Memory B cell (primary cell): ENCODE measurements around the gene CDH13.

Source experiments
- ATAC-seq: fragments of 150-1000 bp; cut with Tn5 transposase; 2 replicates; pipeline ENCODE4 v1.10.0; 2021; ENCODE audit warnings: low read depth, mild to moderate bottlenecking, moderate library complexity
- DNase-seq, 2 donors: peaks; one replicate each; pipeline ENCODE4 v3.0.0; 2022; ENCODE audit warnings: low spot score in 2 of 2
- H3K27ac Mint-ChIP-seq: one replicate; pipeline ENCODE4 v1.8.0; 2022; ENCODE audit warnings: mild to moderate bottlenecking, moderate library complexity, mixed read lengths
- H3K27me3 Mint-ChIP-seq: one replicate; pipeline ENCODE4 v1.8.0; 2022; ENCODE audit warnings: mixed read lengths
- H3K36me3 Mint-ChIP-seq: one replicate; pipeline ENCODE4 v1.8.0; 2022; ENCODE audit warnings: mild to moderate bottlenecking, mixed read lengths
- H3K4me1 Mint-ChIP-seq: one replicate; pipeline ENCODE4 v1.8.0; 2022; ENCODE audit warnings: mixed read lengths
- H3K4me3 Mint-ChIP-seq: one replicate; pipeline ENCODE4 v1.8.0; 2022; ENCODE audit warnings: mild to moderate bottlenecking, moderate library complexity, mixed read lengths
- H3K9me3 Mint-ChIP-seq: one replicate; pipeline ENCODE4 v1.8.0; 2022; ENCODE audit warnings: mixed read lengths

The CDH13 gene

GRCh38 chr16:83577078-83577745 is 950.4 kb downstream of the CDH13 start:
- Mint-ChIP-seq H3K9me3 (peaks cover 3% of the 10 kb centered on the region), H3K36me3 (no peaks in the 10 kb centered on the region), H3K27me3 (peaks cover 11% of the 10 kb centered on the region), H3K4me3 (no peak overlapping the region), H3K4me1 (no peaks in the 10 kb centered on the region), H3K27ac (no peak overlapping the region)
- DNase-seq (no peak), ATAC-seq (no peak)

DNA sequence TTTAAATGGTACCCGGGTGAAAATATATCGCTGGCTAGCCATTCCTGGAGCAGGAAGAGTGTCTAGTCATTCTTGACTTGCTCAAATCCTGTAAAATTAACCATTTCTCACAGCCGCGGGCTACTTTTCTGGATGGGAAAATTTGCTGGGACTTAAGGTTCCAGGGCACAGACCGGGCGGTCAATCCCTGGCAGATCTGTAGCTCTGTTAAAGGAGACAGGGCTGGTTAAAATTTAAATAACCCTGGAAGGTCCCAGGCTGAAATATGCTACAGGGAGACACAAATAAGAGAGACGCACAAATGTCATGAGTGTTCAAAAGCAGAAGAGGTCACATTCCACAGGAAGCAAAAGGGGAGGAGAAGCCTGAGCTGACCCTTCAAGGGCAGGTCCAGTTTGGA is 951.4 kb downstream of the CDH13 start:
- no peak for ATAC-seq
- no peak overlapping the region for H3K4me3 Mint-ChIP-seq
- no peaks in the 10 kb centered on the region for H3K36me3 Mint-ChIP-seq
- no peaks in the 10 kb centered on the region for H3K4me1 Mint-ChIP-seq
- H3K9me3 Mint-ChIP-seq, result peaks cover 3% of the 10 kb centered on the region
- H3K27me3 Mint-ChIP-seq, result peaks cover 11% of the 10 kb centered on the region
- no peak overlapping the region for H3K27ac Mint-ChIP-seq
- DNase-seq, result no peak

GRCh38 chr16:83579027-83579426 is 952.3 kb downstream of the CDH13 start:
- Mint-ChIP-seq H3K36me3 (no peaks in the 10 kb centered on the region), H3K27ac (no peak overlapping the region), H3K27me3 (peaks cover 13% of the 10 kb centered on the region), H3K4me3 (no peak overlapping the region), H3K4me1 (no peaks in the 10 kb centered on the region), H3K9me3 (peaks cover 3% of the 10 kb centered on the region)
- no peak for DNase-seq
- ATAC-seq, result no peak

GRCh38 chr16:83579436-83579835 is 952.7 kb downstream of the CDH13 start:
- no peak overlapping the region for H3K4me3 Mint-ChIP-seq
- peaks cover 3% of the 10 kb centered on the region for H3K9me3 Mint-ChIP-seq
- peaks cover 13% of the 10 kb centered on the region for H3K27me3 Mint-ChIP-seq
- H3K36me3 Mint-ChIP-seq, result no peaks in the 10 kb centered on the region
- ATAC-seq, result no peak
- H3K4me1 Mint-ChIP-seq, result no peaks in the 10 kb centered on the region
- no peak overlapping the region for H3K27ac Mint-ChIP-seq
- no peak for DNase-seq

DNA sequence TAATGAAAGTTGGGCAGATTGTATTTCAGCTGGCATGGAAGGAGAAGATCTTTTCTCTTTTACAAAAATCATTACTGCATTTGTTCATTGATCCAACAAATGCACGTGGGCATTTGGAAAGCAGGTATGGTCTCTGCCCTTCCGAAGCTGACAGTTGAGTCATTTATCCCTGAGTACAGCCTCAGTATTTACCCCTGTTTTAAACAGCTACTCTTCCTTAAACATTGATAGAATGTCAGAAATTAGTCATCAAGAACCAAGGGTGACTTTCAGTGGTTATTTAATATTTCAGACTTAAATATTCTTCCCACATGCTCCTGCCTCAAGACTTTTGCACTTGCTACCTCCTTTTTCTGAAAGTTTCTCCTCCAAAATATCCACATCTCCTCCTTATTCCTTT is 954.3 kb downstream of the CDH13 start:
- DNase-seq (no peak), ATAC-seq (no peak)
- H3K9me3 Mint-ChIP-seq, result peaks cover under 1% of the 10 kb centered on the region
- no peak overlapping the region for H3K4me3 Mint-ChIP-seq
- no peak overlapping the region for H3K27ac Mint-ChIP-seq
- peaks cover 4% of the 10 kb centered on the region for H3K4me1 Mint-ChIP-seq
- H3K27me3 Mint-ChIP-seq, result peaks cover 18% of the 10 kb centered on the region
- H3K36me3 Mint-ChIP-seq, result no peaks in the 10 kb centered on the region

DNA sequence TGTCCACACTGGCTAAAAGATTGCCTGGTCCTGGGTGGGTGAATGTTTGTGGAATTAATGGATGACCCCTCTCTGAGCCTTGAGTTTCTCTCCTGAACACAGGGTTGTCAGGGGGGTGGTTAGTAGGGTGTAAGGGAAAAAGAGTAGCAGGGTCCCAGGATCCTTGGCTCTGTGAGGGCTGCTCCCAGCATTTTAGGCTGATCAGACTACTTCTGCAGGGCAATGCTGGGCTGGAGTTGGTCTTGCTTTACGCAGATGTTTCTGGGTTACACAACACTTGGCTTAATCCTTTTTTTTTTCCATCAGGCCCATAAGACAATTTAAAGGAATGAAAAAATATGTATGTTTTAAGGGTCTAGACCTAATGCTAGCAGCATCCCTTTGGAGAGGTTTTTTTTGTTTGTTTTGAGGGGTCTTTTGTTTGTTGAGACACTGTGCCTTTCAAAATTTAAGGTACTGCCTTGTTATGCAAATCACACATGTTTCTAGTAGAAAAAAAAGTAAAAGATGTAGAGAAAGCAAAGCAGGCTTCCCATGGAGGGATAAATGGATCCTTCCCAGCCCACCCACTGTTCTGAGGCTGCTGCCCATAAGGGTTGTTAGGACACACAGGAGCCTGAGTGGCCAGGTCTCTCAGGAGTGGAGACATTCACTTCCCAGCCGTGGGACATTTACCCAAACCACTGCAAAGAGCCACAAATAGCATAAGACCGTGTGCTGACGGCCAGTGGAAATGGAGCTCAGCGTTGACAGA is 955.4 kb downstream of the CDH13 start:
- peaks cover 18% of the 10 kb centered on the region for H3K27me3 Mint-ChIP-seq
- no peak overlapping the region for H3K27ac Mint-ChIP-seq
- H3K9me3 Mint-ChIP-seq, result no peaks in the 10 kb centered on the region
- H3K4me1 Mint-ChIP-seq, result peaks cover 4% of the 10 kb centered on the region
- DNase-seq (no peak), ATAC-seq (no peak)
- no peaks in the 10 kb centered on the region for H3K36me3 Mint-ChIP-seq
- H3K4me3 Mint-ChIP-seq, result no peak overlapping the region

DNA sequence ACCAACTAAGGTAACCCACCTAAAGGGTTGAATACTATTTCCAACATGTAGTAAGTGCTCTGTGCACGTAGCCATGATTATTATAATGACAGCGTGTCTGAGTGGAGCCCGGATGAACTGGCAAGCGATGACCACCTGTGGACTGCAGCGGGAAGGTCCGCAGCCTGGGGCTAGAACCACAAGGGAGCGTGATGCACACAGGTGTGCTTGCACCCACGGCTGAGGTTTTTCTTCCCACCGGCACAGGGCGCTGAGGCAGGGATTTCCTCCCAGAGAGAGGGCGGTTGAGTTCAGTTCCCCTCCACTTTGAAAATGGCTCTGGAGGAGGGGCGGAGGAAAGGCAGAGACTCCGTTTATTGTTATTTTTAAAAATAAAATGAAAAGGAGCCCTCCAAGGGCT is 959.3 kb downstream of the CDH13 start:
- ATAC-seq (no peak), DNase-seq (no peak)
- Mint-ChIP-seq H3K4me1 (peaks cover 4% of the 10 kb centered on the region), H3K27ac (no peak overlapping the region), H3K36me3 (no peaks in the 10 kb centered on the region), H3K4me3 (no peak overlapping the region), H3K27me3 (peaks cover 16% of the 10 kb centered on the region), H3K9me3 (peaks cover 2% of the 10 kb centered on the region)

GRCh38 chr16:83586461-83587200 is 959.9 kb downstream of the CDH13 start:
- H3K4me1 Mint-ChIP-seq, result peaks cover 4% of the 10 kb centered on the region
- no peaks in the 10 kb centered on the region for H3K36me3 Mint-ChIP-seq
- peaks cover 2% of the 10 kb centered on the region for H3K9me3 Mint-ChIP-seq
- H3K27me3 Mint-ChIP-seq, result peaks cover 16% of the 10 kb centered on the region
- no peak overlapping the region for H3K27ac Mint-ChIP-seq
- ATAC-seq (no peak), DNase-seq (no peak)
- no peak overlapping the region for H3K4me3 Mint-ChIP-seq

DNA sequence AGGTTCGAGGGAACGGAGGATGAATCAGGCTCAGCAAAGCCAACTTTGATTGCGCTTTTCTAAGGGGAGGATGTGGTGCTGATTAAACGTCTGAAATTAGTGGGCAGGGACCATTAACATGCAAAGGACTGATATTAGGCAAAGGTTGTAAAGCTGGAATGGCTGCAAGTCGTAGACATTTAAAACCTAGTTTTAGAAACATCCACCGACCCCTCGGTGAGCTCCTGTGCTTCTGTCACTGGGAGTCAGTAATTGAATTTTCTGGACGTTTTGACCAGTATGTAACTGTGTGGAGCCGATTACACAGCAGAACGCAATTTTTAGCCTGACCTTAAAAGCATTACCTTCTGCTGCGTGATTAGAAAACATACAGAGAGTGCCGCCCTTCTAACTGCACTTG is 960.4 kb downstream of the CDH13 start:
- H3K27me3 Mint-ChIP-seq, result peaks cover 17% of the 10 kb centered on the region
- H3K9me3 Mint-ChIP-seq, result peaks cover 2% of the 10 kb centered on the region
- no peaks in the 10 kb centered on the region for H3K36me3 Mint-ChIP-seq
- DNase-seq (no peak), ATAC-seq (no peak)
- peaks cover 4% of the 10 kb centered on the region for H3K4me1 Mint-ChIP-seq
- no peak overlapping the region for H3K4me3 Mint-ChIP-seq
- no peak overlapping the region for H3K27ac Mint-ChIP-seq

GRCh38 chr16:83588070-83588469 is 961.3 kb downstream of the CDH13 start:
- Mint-ChIP-seq H3K27ac (no peak overlapping the region), H3K4me3 (no peak overlapping the region), H3K27me3 (peaks cover 18% of the 10 kb centered on the region), H3K4me1 (peaks cover 4% of the 10 kb centered on the region), H3K9me3 (peaks cover 2% of the 10 kb centered on the region), H3K36me3 (no peaks in the 10 kb centered on the region)
- DNase-seq, result no peak
- ATAC-seq, result no peak

- ATAC-seq, result no peak
- no peak for DNase-seq
- Mint-ChIP-seq H3K27me3 (peaks cover 17% of the 10 kb centered on the region), H3K27ac (no peak overlapping the region), H3K9me3 (peaks cover 2% of the 10 kb centered on the region), H3K4me3 (no peak overlapping the region), H3K36me3 (no peaks in the 10 kb centered on the region), H3K4me1 (peaks cover 4% of the 10 kb centered on the region)
These were observed 962.8 kb downstream of the CDH13 start for GRCh38 chr16:83589576-83589975.

DNA sequence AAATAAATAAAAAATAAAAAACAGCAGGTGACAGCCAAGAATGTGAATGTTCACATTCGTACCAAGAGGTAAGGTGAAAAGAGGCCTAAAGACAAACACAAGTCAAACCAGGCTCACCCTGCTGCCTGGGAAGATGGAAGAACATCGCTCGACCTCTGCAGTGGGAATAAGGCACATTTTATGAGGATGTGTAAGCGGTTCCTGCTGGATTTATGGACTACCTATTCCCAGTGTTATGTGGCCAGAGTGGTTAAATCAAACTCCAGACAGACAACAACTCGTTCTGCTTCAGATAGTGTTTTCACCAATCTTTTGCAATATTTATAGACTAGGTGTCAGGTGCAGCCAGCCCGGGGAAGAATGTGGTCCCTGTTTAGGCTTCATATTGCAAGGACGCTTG is 966.0 kb downstream of the CDH13 start:
- Mint-ChIP-seq H3K4me1 (no peaks in the 10 kb centered on the region), H3K36me3 (no peaks in the 10 kb centered on the region), H3K9me3 (peaks cover 2% of the 10 kb centered on the region), H3K27ac (no peak overlapping the region), H3K4me3 (no peak overlapping the region), H3K27me3 (peaks cover 15% of the 10 kb centered on the region)
- ATAC-seq, result no peak
- DNase-seq, result no peak

- Mint-ChIP-seq H3K27me3 (peaks cover 6% of the 10 kb centered on the region), H3K9me3 (no peaks in the 10 kb centered on the region), H3K4me1 (no peaks in the 10 kb centered on the region), H3K4me3 (no peak overlapping the region), H3K27ac (no peak overlapping the region), H3K36me3 (no peaks in the 10 kb centered on the region)
- ATAC-seq, result no peak
- no peak for DNase-seq
These were observed 973.2 kb downstream of the CDH13 start for GRCh38 chr16:83599789-83600462.
